GM21825 (cell line): ENCODE data around the gene ABHD17B.

Experiments
- ATAC-seq: cut with Tn5 transposase; IDR thresholded peaks from one replicate; pipeline ENCODE4 v1.9.1; 2021; ENCODE audit warnings: mild to moderate bottlenecking, moderate library complexity; ENCODE audit not compliant: unreplicated experiment

ABHD17B gene

DNA sequence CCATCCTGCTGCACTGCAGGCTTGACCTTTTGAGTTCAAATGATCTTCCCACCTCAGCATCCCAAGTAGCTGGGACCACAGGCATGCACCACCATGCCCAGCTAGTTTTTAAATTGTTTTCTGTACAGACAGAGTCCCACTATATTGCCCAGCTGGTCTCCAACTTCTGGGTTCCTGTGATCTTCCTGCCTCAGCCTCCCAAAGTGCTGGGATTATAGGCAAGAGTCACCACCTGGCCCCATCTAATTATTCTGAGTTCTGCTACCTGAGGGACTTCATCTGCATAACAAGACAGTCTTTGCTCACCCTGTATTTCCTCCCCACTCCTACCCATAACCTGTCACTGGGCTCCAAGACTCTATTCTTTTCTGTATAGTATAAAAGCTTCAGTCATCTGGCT, 88.1 kb downstream of the ABHD17B start:
- no peak for ATAC-seq

DNA sequence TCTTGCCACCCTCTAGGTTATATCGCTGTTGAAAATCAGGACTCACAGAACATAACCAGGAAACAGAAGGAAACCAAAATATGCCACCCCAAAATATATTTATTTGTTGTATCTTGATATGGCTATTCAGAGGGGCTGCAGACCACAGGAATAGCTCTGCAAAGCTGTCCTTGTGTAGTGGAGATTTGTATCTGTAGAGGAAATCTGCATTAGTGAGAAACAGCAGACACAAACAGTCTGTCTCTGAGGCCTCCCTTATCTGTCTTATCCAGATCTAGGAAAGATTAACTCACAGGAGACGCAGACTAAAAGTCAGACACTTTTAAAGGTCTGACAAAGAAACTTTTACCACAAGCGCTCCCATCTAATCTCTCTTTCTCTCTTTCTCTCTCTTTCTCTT, 88.5 kb downstream of the ABHD17B start:
- ATAC-seq: no peak

DNA sequence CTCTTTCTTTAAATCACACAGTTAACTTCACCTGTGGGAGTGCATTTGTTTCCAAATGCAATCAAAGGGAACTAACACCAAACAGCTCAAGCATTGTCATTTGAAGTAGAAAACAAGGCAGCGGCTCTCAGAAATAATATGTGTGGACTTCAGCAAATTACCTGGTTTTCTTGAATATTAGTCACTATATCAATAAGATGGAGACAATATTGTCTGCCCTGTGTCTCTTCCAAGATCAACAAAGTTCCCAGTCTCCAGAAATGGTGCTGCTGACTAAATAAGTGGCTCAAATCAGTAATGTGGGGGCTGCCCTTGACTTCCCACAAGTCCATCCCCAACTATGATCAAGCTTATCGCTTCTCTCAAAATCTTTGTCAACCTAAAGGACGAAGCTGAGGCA, 89.6 kb downstream of the ABHD17B start:
- no peak for ATAC-seq

DNA sequence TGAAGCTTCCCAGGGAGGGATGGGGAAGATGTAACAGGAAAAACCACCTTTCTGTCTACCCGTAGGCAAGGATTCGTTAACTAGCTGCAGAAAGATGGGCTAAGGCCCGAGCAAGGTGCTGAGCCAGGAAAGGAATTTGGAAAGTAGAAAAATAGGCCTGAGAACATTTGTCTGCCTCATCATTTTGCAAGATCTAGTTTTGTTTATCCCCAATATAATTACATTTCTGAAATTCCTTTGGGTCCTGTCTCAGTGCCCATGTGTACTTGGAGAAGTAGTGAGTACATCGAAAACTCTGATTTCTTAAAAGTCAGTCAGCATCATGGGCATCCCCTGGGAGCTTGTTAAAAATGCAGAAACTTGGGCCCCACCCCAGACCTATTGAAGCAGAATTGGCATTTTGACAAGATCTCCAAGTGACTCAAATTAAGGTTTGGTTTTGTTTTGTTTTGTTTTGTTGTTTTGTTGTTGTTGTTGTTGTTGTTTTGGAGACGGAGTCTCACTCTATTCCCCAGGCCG, 90.5 kb downstream of the ABHD17B start:
- ATAC-seq: no peak

DNA sequence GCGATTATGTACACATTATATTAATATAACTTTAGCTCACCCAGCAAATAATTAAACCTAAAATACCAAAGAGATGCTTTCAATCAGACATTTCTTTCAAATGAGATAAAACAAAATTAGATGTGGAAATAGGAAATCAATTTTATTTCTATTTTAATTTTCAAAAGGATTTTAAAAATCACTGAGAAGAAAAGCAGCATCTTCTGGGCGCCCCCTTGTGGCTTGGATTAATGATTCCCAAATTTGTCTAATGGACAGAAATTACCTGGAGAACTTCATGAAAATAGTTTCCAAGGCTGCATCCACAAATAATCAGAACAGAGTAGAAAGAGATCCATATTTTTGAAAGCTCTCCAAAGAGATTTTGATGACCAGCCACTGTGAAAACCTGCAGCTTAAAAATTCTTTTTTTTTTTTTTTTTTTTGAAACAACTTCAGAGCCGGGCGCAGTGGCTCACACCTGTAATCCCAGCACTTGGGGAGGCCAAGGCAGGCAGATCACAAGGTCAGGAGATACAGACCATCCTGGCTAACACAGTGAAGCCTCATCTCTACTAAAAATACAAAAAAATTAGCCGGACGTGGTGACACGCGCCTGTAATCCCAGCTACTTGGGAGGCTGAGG, 91.8 kb downstream of the ABHD17B start:
- ATAC-seq: no peak

DNA sequence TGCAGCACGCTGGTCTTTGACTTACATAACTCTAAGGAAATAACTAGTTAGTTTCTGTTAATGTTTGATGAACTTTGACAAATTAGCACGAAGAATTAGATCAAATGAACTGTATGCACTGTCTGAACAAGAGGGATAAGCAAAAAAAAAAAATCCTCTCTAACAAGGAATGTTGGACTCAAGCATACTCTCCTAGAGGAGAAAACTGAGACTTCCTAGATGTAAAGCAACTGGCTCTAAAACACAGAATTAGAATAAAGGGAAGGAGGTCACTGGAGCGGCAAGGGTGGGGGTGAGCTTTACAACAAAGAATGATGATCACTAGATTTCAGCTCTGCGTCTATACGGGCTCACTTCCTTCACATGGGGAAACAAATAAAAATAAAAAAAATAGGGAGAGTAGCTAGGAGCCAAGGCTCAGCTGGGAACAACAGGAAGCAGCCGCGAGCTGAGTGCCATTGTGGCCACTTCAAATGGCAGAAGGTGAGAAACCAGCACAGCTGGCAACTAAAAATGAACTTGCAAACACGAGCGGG, 94.0 kb downstream of the ABHD17B start:
- no peak for ATAC-seq
